ENCODE results near the gene MYPOP. TPM values are rescaled to one million over a fixed set of nuclear protein-coding genes. Genes with fewer than 3 reads are reported as not detected.

Gene MYPOP
- total and polyA plus RNA-seq, 2 of the 13 experiments (the other 11 are each of a cell fraction or from before 2014, with no cell fraction given): 2.3 to 2.7 TPM

GRCh38 chr19:45876161-45876410 lies 26.3 kb downstream of the MYPOP start (continued):
- peak; percentile 57; the same call in 1 of the 2 replicates for TF ChIP-seq ZNF646 (CRISPR knock-in tag; IDR thresholded peaks at IDR 0.05)
- TF ChIP-seq BCL6 (CRISPR knock-in tag; IDR thresholded peaks at IDR 0.05): no peak

DNA sequence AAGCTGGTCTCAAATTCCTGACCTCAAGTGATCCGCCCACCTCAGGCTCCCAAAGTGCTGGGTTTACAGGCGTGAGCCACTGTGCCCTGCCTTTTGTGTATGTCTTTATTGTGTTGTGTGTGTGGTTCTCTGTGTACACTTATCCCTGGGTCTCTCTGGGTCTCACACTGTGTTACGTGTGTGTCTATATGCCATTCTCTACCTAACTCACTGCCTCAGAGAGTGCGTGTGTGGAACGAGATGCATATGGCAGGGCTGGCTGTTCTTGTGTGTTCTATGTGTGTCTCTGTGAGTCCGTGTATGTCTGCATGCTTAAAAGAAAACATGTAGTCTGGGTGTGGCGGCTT lies 27.8 kb downstream of the MYPOP start:
- no TSS peak for BruUV-seq (replicated peaks)
- no peaks in the 10 kb centered on the region for H3K27me3 ChIP-seq (ENCODE audit: control insufficient read depth in 1 of 2, insufficient read depth in 2 of 2, low read length in 2 of 2)
- H3K36me3 ChIP-seq (replicated peaks in 1 of 2; ENCODE audit: control insufficient read depth in 1 of 2, insufficient read depth in 2 of 2, low read length in 2 of 2): peaks cover 0 to 5% of the 10 kb centered on the region in 2 experiments; a peak in 2 of 5 replicates
- H3K9ac ChIP-seq (ENCODE audit: insufficient read depth, low read depth, low read length): peak overlapping the region; percentile 78
- WGBS (ENCODE audit: low lambda C conversion rate): 38% methylated on average over 7 of the region's 7 CpGs
- H3K4me2 ChIP-seq (ENCODE audit: low read depth, low read length): peak overlapping the region; percentile 90
- H4K20me1 ChIP-seq (ENCODE audit: insufficient read depth, low read length): no peaks in the 10 kb centered on the region
- in situ Hi-C loops (cut with HindIII; ENCODE audit: extremely low pct_ligation_motif_present, low pct_unique_long_range_greater_than_20kb) (no loop called here), intact Hi-C loops (cut with micrococcal nuclease; ENCODE audit: unreplicated experiment) (loop anchor here (1.0 kb wide), 1 partner anchor 11 kb away; the partner anchor contains the start of gene SYMPK)
- ChIA-PET POLR2A (interaction anchor here (1.2 to 13.2 kb wide), 4 partner anchors 9 to 105 kb away, joined by 5 to 388 read pairs (median 40); partner anchors contain the start of genes FOXA3, IRF2BP1, MYPOP and SYMPK), CTCF (ENCODE audit: low intra/inter-chr PET ratio, low total read pairs) (interaction anchor here (2.2 kb wide), 1 partner anchor 8 kb away, joined by 11 read pairs; no protein-coding TSS in a partner anchor)
- H2AFZ ChIP-seq (ENCODE audit: low read length): no peak overlapping the region
- ATAC-seq (no peak), DNase-seq (ENCODE audit: low spot score) (peak; percentile 54), FAIRE-seq (peak; percentile 63)
- H3K27ac ChIP-seq (ENCODE audit: extremely low read length, insufficient read depth, low read length): peak overlapping the region; percentile 94
- peaks cover 7% of the 10 kb centered on the region for H3K79me2 ChIP-seq (ENCODE audit: insufficient read depth, low read length)
- peaks cover 87% of the 10 kb centered on the region for H3K4me1 ChIP-seq (ENCODE audit: insufficient read depth, low read length)
- no peaks in the 10 kb centered on the region for H3K9me3 ChIP-seq (ENCODE audit: low read length)
- peak overlapping the region in 1 of 3 experiments; percentile 58; a peak in 3 of 6 replicates for H3K4me3 ChIP-seq (replicated peaks in 1 of 3; ENCODE audit: insufficient read depth in 1 of 3, low read depth in 2 of 3, low read length in 3 of 3)
- no peak for TF ChIP-seq EEA1 (CRISPR knock-in tag; IDR thresholded peaks at IDR 0.05; ENCODE audit: borderline replicate concordance)
- TF ChIP-seq FOXK1 (CRISPR knock-in tag; IDR thresholded peaks at IDR 0.05; ENCODE audit: borderline replicate concordance, low read depth): peak; percentile 55; the same call in 1 of the 2 replicates
- no peak for TF ChIP-seq SRSF4 (IDR thresholded peaks at IDR 0.05; ENCODE audit: low read depth, low read length, poor library complexity, severe bottlenecking)
- TF ChIP-seq POLR2A (IDR thresholded peaks at IDR 0.05; ENCODE audit: insufficient read depth in 1 of 2, low read depth in 2 of 2, low read length in 2 of 2): peak; percentile 40 to 52; a peak in 3 of 4 replicates
- TF ChIP-seq FOXO1 (CRISPR knock-in tag; IDR thresholded peaks at IDR 0.05): peak; percentile 10; the same call in 1 of the 2 replicates
- peak; percentile 21 for TF ChIP-seq TEAD3 (CRISPR knock-in tag; optimal IDR thresholded peaks at IDR 0.05; ENCODE audit: borderline replicate concordance)
- TF ChIP-seq, protein P1, sequence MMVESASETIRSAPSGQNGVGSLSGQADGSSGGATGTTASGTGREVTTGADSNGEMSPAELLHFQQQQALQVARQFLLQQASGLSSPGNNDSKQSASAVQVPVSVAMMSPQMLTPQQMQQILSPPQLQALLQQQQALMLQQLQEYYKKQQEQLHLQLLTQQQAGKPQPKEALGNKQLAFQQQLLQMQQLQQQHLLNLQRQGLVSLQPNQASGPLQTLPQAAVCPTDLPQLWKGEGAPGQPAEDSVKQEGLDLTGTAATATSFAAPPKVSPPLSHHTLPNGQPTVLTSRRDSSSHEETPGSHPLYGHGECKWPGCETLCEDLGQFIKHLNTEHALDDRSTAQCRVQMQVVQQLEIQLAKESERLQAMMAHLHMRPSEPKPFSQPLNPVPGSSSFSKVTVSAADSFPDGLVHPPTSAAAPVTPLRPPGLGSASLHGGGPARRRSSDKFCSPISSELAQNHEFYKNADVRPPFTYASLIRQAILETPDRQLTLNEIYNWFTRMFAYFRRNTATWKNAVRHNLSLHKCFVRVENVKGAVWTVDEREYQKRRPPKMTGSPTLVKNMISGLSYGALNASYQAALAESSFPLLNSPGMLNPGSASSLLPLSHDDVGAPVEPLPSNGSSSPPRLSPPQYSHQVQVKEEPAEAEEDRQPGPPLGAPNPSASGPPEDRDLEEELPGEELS (CRISPR knock-in tag; IDR thresholded peaks at IDR 0.05): 0 out of 2 replicates have a peak, but pooled peaks have one; percentile 20
- TF ChIP-seq ESRRA (CRISPR knock-in tag; IDR thresholded peaks at IDR 0.05; ENCODE audit: low read depth): no peak
- 0 out of 2 replicates have a peak, but pooled peaks have one; percentile 18 for TF ChIP-seq ZNF614 (CRISPR knock-in tag; IDR thresholded peaks at IDR 0.05; ENCODE audit: borderline replicate concordance)
- TF ChIP-seq SOX5 (CRISPR knock-in tag; IDR thresholded peaks at IDR 0.05; ENCODE audit: borderline replicate concordance): peak; percentile 39; the same call in 1 of the 2 replicates
- peak; percentile 37; the same call in 1 of the 2 replicates for TF ChIP-seq HNF4A (CRISPR knock-in tag; IDR thresholded peaks at IDR 0.05)
- TF ChIP-seq HMG20B (CRISPR knock-in tag; conservative IDR thresholded peaks at IDR 0.05): no peak
